T-cell (primary cell): ENCODE measurements around the gene SNX21. TPM values are rescaled to one million over a fixed set of nuclear protein-coding genes. Genes with fewer than 3 reads are reported as not detected.

Experiments
- total RNA-seq, 35 experiments: library from RNA in 6 of 35; stranded (reverse) in 6 of 35; fragments of 120-200 nt in 1 of 35; gene quantifications; one replicate each; pipeline versions ENCODE4 v1.2.1 to v1.2.4 and lab custom pipeline; 2013 to 2026

Gene SNX21
- total RNA-seq, 5 donors from 2014 or later (not counting 1 experiment from before 2014, with no cell fraction given): 1.1 to 3.5 (median 2.1) TPM

Other genes with a start within 250 kb of the SNX21 start
- gene WFDC10A, start 204.1 kb upstream of the SNX21 start, total RNA-seq: not detected
- gene WFDC9, start 202.5 kb upstream of the SNX21 start, total RNA-seq: not detected
- gene WFDC11, start 163.6 kb upstream of the SNX21 start, total RNA-seq: not detected
- not detected for gene WFDC13, start 131.8 kb upstream of the SNX21 start, total RNA-seq
- not detected for gene WFDC10B, start 128.8 kb upstream of the SNX21 start, total RNA-seq
- not detected for gene SPINT4, start 111.5 kb upstream of the SNX21 start, total RNA-seq
- not detected for gene WFDC3, start 41.9 kb upstream of the SNX21 start, total RNA-seq
- 10 to 100 TPM; 14.7 to 25.3 (median 20.5) TPM for gene DNTTIP1, start 41.8 kb upstream of the SNX21 start, total RNA-seq
- gene UBE2C, start 21.2 kb upstream of the SNX21 start, total RNA-seq: 1 to 10 TPM in 3 of 5 donors, under 1 TPM in 2; 0.44 to 2.4 (median 1.2) TPM
- 1 to 10 TPM in 1 of 5 donors, under 1 TPM in 3, not detected in 1; 0.41 to 1.3 (median 0.70) TPM for gene TNNC2, start 6.5 kb upstream of the SNX21 start, total RNA-seq
- 10 to 100 TPM; 20.4 to 33.9 (median 32.0) TPM for gene ACOT8, start 23.6 kb downstream of the SNX21 start, total RNA-seq
- gene ZSWIM3, start 23.8 kb downstream of the SNX21 start, total RNA-seq: 1 to 10 TPM; 1.4 to 7.5 (median 5.6) TPM
- gene ZSWIM1, start 47.4 kb downstream of the SNX21 start, total RNA-seq: 10 to 100 TPM in 3 of 5 donors, 1 to 10 TPM in 2; 8.3 to 17.2 (median 14.6) TPM
- 1 to 10 TPM in 4 of 5 donors, under 1 TPM in 1; 0.68 to 4.6 (median 3.6) TPM for gene SPATA25, start 53.8 kb downstream of the SNX21 start, total RNA-seq
- gene NEURL2, start 57.4 kb downstream of the SNX21 start, total RNA-seq: 1 to 10 TPM; 3.1 to 6.9 (median 6.1) TPM
- 100 to 1,000 TPM in 1 of 5 donors, 10 to 100 TPM in 4; 55.5 to 101 (median 85.1) TPM for gene CTSA, start 57.5 kb downstream of the SNX21 start, total RNA-seq
- 1 to 10 TPM in 3 of 5 donors, under 1 TPM in 1, not detected in 1; 0.35 to 1.7 (median 1.4) TPM for gene PLTP, start 78.4 kb downstream of the SNX21 start, total RNA-seq
- gene PCIF1, start 100.9 kb downstream of the SNX21 start, total RNA-seq: 10 to 100 TPM; 74.4 to 78.7 (median 74.6) TPM
- gene ZNF335, start 138.4 kb downstream of the SNX21 start, total RNA-seq: 100 to 1,000 TPM in 1 of 5 donors, 10 to 100 TPM in 4; 58.6 to 106 (median 68.3) TPM
- gene MMP9, start 175.1 kb downstream of the SNX21 start, total RNA-seq: 1 to 10 TPM in 2 of 5 donors, under 1 TPM in 3; 0.15 to 3.4 (median 0.47) TPM
- gene SLC12A5, start 195.4 kb downstream of the SNX21 start, total RNA-seq: under 1 TPM in 1 of 5 donors, not detected in 4; 0.05 TPM